ENCODE data around the gene CD44.

Gene CD44

DNA sequence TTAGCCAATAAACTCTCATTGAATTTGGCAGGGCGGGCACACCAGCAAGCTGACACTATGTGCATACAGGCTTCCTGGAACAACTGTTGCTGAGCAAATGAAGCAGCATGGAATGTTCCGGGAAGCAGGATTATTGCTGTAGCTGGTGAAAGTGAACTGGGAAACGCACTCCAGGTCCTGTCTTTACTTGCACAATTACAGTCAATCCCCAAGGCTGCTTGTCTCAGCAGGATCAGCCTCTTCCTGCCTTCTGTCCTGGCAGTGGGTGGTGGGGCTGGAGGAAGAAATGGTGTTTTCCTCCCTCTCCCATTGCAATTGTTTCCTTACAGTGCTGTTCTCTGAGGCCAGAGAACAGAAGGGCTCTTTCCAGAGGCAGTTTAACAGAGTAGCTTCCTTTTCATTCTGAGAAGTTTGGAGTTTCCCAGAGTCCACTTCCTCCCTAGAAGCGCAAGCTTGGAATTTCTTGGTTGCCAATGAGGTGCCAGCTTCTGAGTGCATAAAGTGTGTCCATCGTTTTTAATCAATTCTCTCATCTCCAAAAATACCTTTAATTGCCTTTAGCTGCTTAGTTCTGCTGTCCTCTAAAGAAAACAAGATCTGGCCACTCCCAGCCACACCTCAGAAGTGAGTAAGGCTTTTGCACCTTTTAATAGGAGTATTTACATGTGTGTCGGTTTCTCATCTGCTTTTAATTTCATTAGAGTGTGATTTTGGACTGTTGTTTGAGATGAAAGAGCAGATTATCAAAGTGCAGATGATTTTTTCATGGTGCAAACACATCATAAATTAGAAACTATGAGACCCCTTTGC, 19.9 kb downstream of the CD44 start:
- DNase-seq (ENCODE audit: low read depth in 3 of 3), result no peak

GRCh38 chr11:35160246-35160824, 21.4 kb downstream of the CD44 start:
- DNase-seq (ENCODE audit: low read depth in 3 of 3), result no peak

GRCh38 chr11:35160902-35161597, 22.1 kb downstream of the CD44 start:
- DNase-seq (ENCODE audit: low read depth in 3 of 3), result no peak

DNA sequence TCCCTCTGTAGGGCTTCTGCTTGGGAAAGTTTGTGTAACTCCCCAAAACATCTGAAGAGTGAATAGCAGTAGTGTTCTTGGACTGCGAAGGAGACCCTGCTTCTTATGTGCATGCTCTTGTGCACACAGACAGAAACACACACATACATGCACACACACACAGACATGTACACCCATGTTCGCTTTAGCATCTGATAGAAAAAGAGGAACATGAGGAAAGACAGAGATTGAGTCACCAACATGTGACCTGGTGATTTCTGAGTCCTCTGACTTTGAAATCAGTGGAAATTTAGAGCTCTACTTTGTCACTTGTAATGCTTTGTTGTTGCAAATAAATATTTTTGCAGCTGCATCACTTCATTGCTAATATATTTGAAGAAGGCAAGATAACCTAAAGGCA, 23.8 kb downstream of the CD44 start:
- DNase-seq (ENCODE audit: low read depth in 3 of 3), result no peak

DNA sequence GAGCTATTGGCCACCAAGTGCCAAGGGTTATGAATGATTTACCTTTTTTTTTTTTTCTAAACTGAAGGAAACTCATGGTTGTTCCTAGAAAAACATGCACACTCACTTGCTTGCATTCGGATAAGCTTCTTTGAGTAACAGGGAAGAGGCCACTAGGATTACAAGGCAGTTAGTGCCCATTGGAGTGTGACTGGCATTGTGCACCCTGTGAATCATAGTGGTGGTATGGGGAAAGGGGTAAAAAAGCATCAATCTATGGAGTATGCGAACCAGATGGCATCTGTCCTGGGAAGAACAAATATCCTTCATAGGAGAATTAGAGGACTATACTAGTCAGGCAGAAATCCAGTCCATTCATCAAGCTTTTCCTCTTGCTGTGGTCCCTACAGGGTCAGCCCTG, 24.2 kb downstream of the CD44 start:
- no peak for DNase-seq (ENCODE audit: low read depth in 3 of 3)

- no peak for DNase-seq (ENCODE audit: low read depth in 3 of 3)
These were observed 24.9 kb downstream of the CD44 start for GRCh38 chr11:35163702-35164496.

DNA sequence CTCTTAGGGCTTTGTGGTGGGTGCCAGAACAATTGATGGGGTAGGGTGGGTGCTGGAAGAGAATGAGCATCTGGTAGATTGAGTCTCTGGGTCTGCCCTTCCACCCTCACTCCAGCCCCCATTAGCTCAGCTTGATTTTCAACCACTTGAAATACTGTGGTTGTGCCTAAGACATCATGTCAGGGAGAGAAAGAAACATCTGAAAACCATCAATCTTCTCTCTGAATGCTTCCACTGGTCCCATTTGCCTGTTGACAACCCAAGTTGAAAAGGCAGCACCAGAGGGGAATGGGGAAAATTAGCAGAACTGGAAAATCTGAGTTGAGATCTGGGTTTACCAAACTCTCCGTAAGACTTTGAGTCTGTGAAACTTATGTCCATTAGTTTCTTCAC, 26.1 kb downstream of the CD44 start:
- no peak for DNase-seq (ENCODE audit: low read depth in 3 of 3)

DNA sequence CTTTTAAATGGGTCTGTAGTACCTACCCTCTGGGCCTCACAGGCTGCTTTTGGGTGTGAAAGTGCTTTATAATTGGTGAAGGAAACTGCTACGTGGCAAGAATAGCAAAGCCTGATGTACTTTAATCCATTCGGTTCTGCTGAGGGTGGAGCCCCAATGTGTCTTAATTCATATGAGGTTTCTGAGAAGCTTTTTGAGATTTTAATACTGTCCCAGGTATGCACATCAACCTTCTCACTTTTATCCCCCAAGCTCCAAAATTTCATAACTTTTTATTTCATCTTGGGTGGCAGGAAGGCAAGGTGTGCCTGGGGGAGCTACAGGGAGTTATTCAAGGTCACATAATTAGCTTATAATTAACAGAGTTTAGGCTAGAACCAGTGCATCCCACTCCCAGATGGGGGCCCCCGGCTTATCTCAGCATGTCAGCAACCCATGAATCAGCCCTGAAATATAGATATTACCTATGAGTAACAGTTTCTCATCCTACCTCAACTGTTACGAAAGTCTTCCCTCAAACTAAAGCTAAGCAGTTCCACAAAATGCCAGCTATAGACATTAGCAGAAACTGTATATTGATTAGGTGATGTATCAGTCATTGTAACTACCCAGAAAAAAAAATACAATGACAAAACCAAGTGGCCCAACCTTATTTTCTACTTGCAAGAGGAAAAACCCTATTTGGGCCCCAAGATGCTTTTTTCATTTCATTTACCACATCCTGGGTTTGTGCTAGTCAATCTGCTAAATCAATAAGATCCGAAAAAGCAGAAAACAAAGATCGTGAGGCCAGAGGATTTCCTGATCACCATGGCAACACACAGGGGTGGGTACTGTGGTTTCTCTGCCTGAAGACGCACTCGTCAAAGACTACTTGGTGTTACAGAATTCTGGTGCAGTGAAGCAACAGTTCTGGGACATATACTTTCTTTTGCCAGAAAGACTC, 26.7 kb downstream of the CD44 start:
- DNase-seq (ENCODE audit: low read depth in 3 of 3), result peak; percentile 63 to 78 (median 73)

GRCh38 chr11:35166369-35167360, 27.7 kb downstream of the CD44 start:
- no peak for DNase-seq (ENCODE audit: low read depth in 3 of 3)

GRCh38 chr11:35167426-35167954, 28.5 kb downstream of the CD44 start:
- no peak for DNase-seq (ENCODE audit: low read depth in 3 of 3)

DNA sequence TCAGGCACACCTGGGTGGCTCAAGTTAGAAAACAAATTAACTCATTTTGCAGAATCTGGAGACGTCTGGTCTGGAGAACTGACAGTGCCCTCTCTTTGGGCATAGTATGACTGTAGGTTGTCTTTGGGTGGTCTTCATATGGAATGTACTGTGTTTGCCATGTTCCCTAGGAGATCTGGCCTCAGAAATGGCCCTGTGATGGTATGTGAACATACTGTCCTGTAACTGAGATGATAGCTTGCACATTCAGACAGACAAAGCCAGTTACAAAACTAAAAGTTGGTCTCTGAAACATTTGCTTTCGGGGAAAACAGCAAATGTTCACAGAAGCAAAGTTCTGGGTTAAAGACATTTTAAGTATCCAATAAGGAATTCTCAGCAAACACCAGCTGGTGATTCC, 29.7 kb downstream of the CD44 start:
- DNase-seq (ENCODE audit: low read depth in 3 of 3), result no peak

DNA sequence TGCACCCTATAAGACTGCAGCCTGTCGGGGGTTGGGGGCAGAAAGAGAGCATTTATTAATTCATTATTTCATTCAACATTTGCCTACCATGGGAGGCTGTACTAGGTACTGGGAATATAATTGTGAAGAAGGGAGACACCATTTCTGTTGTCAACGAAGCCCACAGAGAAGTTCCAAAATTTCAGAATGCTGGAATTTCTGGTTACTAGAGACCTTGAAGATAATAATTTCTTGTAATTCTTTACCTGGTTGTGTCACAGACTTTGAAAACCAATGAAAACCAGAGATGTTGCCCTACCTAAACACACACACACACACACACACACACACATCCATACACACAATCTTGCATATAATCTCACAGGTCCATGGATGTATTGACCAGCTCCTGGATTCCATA, 30.1 kb downstream of the CD44 start:
- no peak for DNase-seq (ENCODE audit: low read depth in 3 of 3)

- DNase-seq (ENCODE audit: low read depth in 3 of 3), result no peak
These were observed 30.8 kb downstream of the CD44 start for GRCh38 chr11:35169754-35170153.

DNA sequence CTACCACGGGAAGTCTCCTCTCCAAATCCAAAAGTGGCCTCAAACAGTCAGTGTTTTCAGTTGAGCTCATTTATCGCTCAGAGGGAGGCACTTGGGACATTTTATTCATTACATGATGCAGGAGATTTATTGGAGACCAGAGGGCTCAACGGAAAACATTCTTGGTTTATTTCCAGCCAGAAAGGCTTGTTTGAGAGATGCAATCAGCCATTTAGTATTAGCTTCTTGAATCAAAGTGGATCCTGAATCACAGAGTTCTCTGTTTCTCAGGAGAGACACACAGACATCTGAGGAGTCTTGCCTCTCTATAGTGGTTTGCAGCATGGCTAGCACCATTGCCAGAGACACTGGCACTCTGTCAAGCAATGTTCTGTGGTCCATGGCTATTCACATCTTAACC, 31.5 kb downstream of the CD44 start:
- DNase-seq (ENCODE audit: low read depth in 3 of 3), result no peak

GRCh38 chr11:35171226-35171625, 32.3 kb downstream of the CD44 start:
- no peak for DNase-seq (ENCODE audit: low read depth in 3 of 3)

DNA sequence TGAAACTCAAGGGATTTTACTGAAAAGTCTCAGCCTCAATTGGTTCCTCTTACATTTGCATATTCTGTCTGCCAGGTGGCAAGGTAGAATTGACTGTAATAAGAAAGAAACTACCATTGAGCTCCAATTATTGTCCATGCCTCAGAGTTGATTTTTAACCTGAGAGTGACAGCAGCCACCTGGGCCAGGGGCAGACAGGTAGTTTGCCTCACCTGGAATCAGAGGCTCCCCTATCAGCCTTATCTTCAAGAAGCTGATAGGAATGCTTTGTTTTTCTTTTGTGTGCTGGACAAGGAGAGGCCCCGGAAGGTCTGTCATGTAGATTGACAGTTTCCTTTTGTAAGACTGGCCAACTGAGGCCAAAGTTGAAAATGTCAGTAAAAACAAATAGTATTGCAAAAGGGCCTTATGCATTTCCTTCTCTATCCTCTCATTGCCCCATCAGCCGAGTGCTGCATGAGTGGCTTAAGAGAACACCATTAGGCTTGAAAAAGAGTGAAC, 34.1 kb downstream of the CD44 start:
- DNase-seq (ENCODE audit: low read depth in 3 of 3), result no peak

DNA sequence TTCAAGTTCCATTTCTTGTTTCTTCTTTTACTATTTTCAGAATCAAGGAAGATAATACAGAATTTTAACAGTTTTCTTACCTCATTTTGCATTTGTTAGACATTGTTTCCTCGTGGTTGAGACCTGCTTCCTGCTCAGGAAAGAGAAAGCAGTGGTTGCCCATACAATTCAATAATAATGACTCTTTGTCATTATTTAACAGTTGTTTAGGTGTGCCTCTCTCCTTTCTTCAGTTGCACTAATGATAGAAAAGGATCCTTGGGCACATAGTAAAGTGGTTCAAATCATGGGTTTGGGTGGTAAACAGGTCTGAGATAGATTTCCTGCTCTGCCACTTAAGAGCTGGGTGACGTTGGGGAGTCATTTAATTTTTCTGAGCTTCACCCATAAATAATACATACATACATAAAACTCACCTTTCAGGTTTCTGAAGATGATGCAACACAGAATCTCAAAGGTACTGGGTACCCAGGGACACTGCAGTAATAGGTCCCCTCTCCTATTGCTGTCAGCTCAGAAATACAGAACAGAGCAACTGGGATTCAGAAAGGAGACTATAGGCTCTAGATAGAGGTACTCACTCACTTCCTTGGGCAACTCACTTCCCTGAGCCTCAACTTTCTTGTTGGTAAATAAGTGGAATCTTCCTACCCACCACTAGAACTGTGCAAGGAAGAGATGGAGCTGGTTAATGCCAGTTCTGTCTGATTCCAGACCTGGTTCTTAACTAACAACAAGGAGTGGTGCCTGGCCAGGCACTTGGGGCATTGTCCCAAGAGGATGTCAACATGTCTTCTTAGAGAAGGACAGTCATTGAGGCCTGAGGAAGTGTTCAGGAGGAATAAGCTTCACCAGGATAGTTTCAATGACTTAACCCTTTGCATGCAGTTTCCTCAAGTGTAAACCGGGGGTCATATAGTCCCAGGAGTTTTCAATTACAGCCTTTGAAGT, 34.9 kb downstream of the CD44 start:
- DNase-seq (ENCODE audit: low read depth in 3 of 3), result no peak

GRCh38 chr11:35174666-35175065, 35.7 kb downstream of the CD44 start:
- no peak for DNase-seq (ENCODE audit: low read depth in 3 of 3)

Measured in stimulated activated CD4-positive, alpha-beta T cell treated with anti-CD3 and anti-CD28 coated beads, TNF-alpha, amount 100 ng/mL, for 48 hours (primary cell).